Naive thymus-derived CD8-positive, alpha-beta T cell (primary cell): ENCODE data around the gene PRKG1. TPM values are rescaled to one million over a fixed set of nuclear protein-coding genes. Genes with fewer than 3 reads are reported as not detected.

ENCODE experiments used
- ATAC-seq, 2 donors: fragments of 150-1000 bp; cut with Tn5 transposase in 1 of 2; sonication (Bioruptor Pico), chemical (Tn5 transposase) in 1 of 2; 1 replicate in 1 of 2; 2 replicates in 1 of 2; pipeline ENCODE4 v1.10.0; 2021; ENCODE audit warnings: mild to moderate bottlenecking in 2 of 2, moderate library complexity in 2 of 2
- POLR2A ChIA-PET: fragments of 350-600 bp; sonication (Branson Sonifier 250); formaldehyde crosslinking; loops from one replicate; lab custom pipeline; 2021; ENCODE audit warnings: antibody characterized with exemption; lab: Charles Lee
- DNase-seq, 10 donors: peaks; one replicate each; pipeline versions ENCODE4 v3.0.0 to v3.0.0-alpha.2; 2020 to 2022
- H3K27ac Mint-ChIP-seq, 10 donors: one replicate each; pipeline ENCODE4 v1.8.0; 2020 to 2022; ENCODE audit warnings: mild to moderate bottlenecking in 10 of 10, mixed read lengths in 10 of 10, moderate library complexity in 4 of 10, inconsistent platforms in 1 of 10
- H3K27me3 Mint-ChIP-seq, 5 donors: one replicate each; pipeline ENCODE4 v1.8.0; 2021 to 2022; ENCODE audit warnings: mixed read lengths in 5 of 5
- H3K36me3 Mint-ChIP-seq, 3 donors: one replicate each; pipeline ENCODE4 v1.8.0; 2020 to 2022; ENCODE audit warnings: mixed read lengths in 3 of 3, mild to moderate bottlenecking in 2 of 3, inconsistent platforms in 1 of 3
- H3K4me1 Mint-ChIP-seq, 4 donors: one replicate each; pipeline ENCODE4 v1.8.0; 2021 to 2022; ENCODE audit warnings: mixed read lengths in 4 of 4
- H3K4me3 Mint-ChIP-seq, 10 donors: one replicate each; pipeline ENCODE4 v1.8.0; 2020 to 2022; ENCODE audit warnings: mild to moderate bottlenecking in 10 of 10, mixed read lengths in 10 of 10, moderate library complexity in 6 of 10, inconsistent platforms in 1 of 10
- H3K9me3 Mint-ChIP-seq, 9 donors: one replicate each; pipeline ENCODE4 v1.8.0; 2020 to 2022; ENCODE audit warnings: mixed read lengths in 9 of 9, mild to moderate bottlenecking in 3 of 9, inconsistent platforms in 1 of 9, moderate library complexity in 1 of 9
- microRNA-seq: library from miRNA; unstranded; fragments of <30 nt; microRNA quantifications from one replicate; pipeline ENCODE4 v1.2.0, GENCODE V29; 2022; ENCODE audit warnings: borderline microRNAs expressed
- polyA plus RNA-seq, 3 donors: library from polyadenylated mRNA; unstranded; fragments of 300-500 nt; fragmentation: Illumina TruSeq; gene quantifications; one replicate each; pipeline ENCODE4 v1.2.3, GENCODE V29; 2021
- total RNA-seq, 8 experiments: library from RNA in 2 of 8; stranded (reverse) in 2 of 8; gene quantifications; one replicate each; pipeline ENCODE4 v1.2.3 and lab custom pipeline; 2021 to 2026

The PRKG1 gene
- total and polyA plus RNA-seq, 5 experiments from 2014 or later: not detected

DNA sequence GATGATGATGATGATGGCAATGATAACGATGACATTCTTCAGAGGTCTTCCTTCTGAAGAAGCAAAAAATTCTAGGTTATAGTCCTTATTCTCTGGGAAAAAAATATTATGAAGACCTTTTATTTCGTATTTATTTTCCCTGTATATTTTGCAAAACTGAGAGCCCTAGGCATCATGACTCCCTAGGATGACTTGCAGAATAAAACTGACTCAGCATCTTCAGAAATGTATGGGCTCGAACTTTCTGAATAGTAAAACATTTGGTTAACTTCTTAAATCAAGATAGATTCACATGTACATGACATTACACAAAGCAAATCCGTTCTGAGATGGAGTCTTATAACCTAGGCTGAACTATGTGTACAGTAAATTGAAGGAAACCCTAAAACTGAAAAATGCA is 1269.2 kb downstream of the PRKG1 start:
- no peak overlapping the region for H3K27ac Mint-ChIP-seq
- H3K27me3 Mint-ChIP-seq: peaks cover 0 to 1% (median 0%) of the 10 kb centered on the region in 5 donors

DNA sequence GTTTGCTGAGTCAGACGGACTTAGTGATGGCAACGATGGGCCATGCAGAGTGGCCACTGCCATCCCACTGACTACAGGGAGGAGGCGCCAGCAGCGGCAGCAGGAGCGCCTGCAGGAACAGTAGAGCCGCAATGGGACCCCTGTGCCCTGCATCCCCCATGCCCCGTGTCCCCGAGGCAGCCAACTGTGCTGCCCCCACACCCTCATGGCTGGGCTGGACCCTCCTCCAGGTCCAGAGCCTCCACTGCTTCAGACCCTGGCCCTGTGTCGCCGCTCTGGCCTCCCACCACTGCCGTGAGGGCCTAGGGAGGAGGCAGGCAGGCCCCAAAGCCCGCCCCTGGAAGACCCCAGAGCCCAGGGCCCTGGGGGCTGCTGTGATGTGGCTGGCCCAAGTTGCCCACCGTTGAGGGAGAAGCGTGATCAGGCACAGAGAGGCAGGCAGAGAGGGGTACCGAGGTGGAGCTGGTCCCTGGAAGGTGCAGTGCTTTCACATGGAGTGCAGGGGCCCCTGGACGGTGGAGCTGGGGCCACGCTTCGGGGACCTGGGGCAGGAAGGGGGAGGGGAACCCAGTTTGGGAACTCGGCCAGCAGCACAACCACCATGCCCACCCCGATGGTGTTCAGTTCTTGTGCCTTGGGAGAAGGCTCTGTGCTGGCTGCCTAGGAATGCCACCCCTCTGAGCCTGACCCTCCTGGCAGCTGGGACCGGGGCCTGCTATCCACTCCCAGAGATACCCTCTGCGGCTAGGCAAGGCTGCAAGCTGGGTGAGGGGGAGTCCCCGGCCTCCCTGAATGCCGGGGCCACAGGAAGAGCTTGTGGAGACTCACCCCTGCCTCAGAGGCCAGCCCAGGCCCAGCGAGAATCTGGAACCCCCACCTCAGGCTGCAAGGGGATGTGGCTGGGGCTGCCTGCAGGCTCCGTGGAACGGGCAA is 1272.4 kb downstream of the PRKG1 start:
- H3K27me3 Mint-ChIP-seq: peaks cover 0 to 1% (median 0%) of the 10 kb centered on the region in 5 donors
- H3K9me3 Mint-ChIP-seq: peaks cover 0 to 1% (median 0%) of the 10 kb centered on the region in 9 donors
- POLR2A ChIA-PET: no interaction called here
- H3K4me1 Mint-ChIP-seq: no peaks in the 10 kb centered on the region
- DNase-seq (no peak), ATAC-seq (no peak)
- H3K4me3 Mint-ChIP-seq: no peak overlapping the region
- no peaks in the 10 kb centered on the region for H3K36me3 Mint-ChIP-seq
- no peak overlapping the region for H3K27ac Mint-ChIP-seq

More for the DNA sequence above, 1269.2 kb downstream of the PRKG1 start:
- DNase-seq (no peak), ATAC-seq (no peak)
- POLR2A ChIA-PET: no interaction called here
- Mint-ChIP-seq H3K36me3 (no peaks in the 10 kb centered on the region), H3K4me1 (no peaks in the 10 kb centered on the region), H3K9me3 (no peaks in the 10 kb centered on the region), H3K4me3 (no peak overlapping the region)

DNA sequence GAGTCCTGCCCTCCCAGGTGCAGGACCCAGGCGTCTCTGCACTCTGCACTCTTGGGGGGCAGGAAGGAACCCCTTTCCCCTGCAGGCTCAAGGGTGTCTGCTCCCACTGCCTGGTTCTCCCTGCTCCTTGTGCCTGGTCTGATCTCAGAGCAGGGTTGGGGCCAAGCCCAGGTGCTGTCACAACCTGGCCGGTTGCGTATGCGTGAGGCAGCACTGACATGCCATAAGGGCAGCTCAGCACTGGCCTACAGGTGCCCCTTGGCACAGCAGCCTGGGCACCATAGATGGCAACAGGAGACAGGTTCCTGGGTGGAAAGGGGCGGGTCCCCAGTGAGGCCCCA is 1273.0 kb downstream of the PRKG1 start:
- Mint-ChIP-seq H3K9me3 (peaks cover 0 to 1% (median 0%) of the 10 kb centered on the region in 9 donors), H3K4me1 (no peaks in the 10 kb centered on the region), H3K36me3 (no peaks in the 10 kb centered on the region), H3K27ac (no peak overlapping the region), H3K4me3 (no peak overlapping the region), H3K27me3 (peaks cover 0 to 1% (median 0%) of the 10 kb centered on the region in 5 donors)
- DNase-seq (no peak), ATAC-seq (no peak)
- POLR2A ChIA-PET: no interaction called here

Small RNA genes lying within 50 kb of the gene (microRNA-seq; reads per million reads assigned to microRNA genes)
- not detected for gene MIR605

Other genes with a start within 250 kb of the PRKG1 start
- gene A1CF, start 188.9 kb upstream of the PRKG1 start, total RNA-seq: not detected
- not detected for gene A1CF, start 188.9 kb upstream of the PRKG1 start, polyA plus RNA-seq